ENCODE measurements around the gene CMC2. TPM values are rescaled to one million over a fixed set of nuclear protein-coding genes. Genes with fewer than 3 reads are reported as not detected.

CMC2 gene
- polyA plus RNA-seq, 6 donors from 2014 or later, result 71.2 to 106 (median 83.2) TPM

DNA sequence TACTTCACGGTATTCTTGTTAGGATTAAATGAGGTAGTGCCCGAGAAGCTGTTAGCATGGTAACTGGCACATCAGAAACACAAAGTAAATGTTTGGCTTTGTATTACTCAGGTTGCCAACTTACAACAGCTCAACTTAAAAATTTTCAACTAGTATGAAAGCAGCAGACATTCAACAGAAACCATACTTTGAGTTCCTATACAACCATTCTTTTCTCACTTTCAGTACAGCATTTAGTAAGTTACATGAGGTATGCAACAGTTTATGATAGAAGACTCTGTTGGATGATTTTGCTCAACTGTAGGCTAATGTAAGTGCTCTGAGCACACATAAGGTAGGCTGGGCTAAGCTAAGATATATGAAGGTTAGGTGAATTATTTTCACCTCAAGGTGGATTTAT, 8.0 kb upstream of the CMC2 start:
- Mint-ChIP-seq H3K27me3 (no peaks in the 10 kb centered on the region), H3K4me1 (no peaks in the 10 kb centered on the region), H3K27ac (no peak overlapping the region)

DNA sequence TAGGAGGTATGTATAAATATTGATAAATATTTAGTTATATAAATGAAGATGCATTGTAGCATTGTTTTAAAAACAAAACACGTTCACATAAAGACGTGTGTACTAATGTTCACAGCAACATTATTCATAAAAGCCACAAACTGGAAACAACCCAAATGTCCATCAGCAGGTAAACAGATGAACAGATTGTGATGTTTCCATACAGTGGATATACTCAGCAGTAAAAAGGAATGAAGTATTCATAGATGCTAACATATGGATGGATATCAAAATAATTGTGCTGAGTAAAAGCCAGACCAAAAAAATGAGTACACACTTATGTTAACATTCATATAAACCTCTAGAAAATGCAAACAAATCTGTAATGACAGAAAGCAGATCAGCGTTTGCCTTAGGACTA, 6.3 kb upstream of the CMC2 start:
- H3K4me1 Mint-ChIP-seq, result peaks cover 0 to 13% (median 0%) of the 10 kb centered on the region in 3 donors
- H3K27me3 Mint-ChIP-seq, result no peaks in the 10 kb centered on the region
- H3K9me3 Mint-ChIP-seq, result no peaks in the 10 kb centered on the region
- H3K36me3 Mint-ChIP-seq, result peaks cover 0 to 5% of the 10 kb centered on the region in 2 donors
- H3K4me3 Mint-ChIP-seq, result no peak overlapping the region
- ATAC-seq (ENCODE audit: low read depth in 2 of 2), result no peak
- no peak for DNase-seq
- H3K27ac Mint-ChIP-seq, result peak overlapping the region in 1 of 6 donors; percentile 89

More for the DNA sequence above, 8.0 kb upstream of the CMC2 start:
- no peaks in the 10 kb centered on the region for H3K9me3 Mint-ChIP-seq
- ATAC-seq (ENCODE audit: low read depth in 2 of 2) (no peak), DNase-seq (no peak)
- H3K36me3 Mint-ChIP-seq, result peaks cover 0 to 8% of the 10 kb centered on the region in 2 donors
- no peak overlapping the region for H3K4me3 Mint-ChIP-seq

DNA sequence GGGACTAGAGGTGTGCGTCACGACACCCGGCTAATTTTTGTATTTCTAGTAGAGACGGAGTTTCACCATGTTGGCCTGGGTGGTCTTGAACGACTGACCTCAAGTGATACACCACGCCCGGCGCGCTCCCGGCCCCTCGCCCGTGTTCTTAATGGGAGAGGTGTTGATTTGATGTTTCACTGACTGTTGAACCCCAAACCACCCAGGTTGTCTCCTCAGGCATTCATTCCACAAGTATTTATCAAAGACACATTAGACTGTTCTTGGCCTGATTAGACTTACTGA, 1.8 kb upstream of the CMC2 start:
- no peaks in the 10 kb centered on the region for H3K9me3 Mint-ChIP-seq

DNA sequence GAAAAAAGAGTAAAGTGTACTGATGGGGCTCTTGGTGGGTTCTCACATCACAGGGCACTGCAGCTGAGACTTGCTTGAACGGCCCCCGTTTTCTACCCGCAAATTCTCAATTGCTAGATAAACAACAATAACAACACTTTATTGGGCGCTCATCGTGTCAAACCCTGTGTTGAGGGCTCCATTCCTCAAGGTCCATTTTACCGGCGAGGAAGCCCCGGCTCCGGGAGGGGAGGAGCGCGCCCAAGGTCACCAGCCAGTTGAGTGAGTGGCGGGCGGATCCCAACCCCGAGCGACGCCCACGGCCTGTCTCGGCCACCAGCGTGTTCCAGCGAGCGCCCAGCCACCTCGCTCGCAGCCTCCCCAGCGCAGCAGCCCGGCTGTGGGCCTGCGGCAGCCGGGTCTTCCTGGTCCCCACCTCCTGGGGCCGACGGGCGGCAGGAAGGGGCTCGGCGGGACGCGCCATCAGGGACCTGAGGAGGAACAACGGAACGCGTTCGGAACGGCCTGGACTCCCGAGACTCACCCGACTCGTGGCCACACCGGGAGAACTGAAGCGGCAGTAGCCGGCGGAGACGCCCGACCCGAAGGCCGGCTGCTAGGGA, 373 bp downstream of the CMC2 start:
- Mint-ChIP-seq H3K4me1 (peaks cover 20 to 59% (median 38%) of the 10 kb centered on the region in 3 donors), H3K27me3 (no peaks in the 10 kb centered on the region), H3K4me3 (peak overlapping the region; percentile 94 to 100 (median 98)), H3K9me3 (no peaks in the 10 kb centered on the region), H3K36me3 (no peaks in the 10 kb centered on the region), H3K27ac (peak overlapping the region; percentile 99 to 100 (median 100))
- DNase-seq (no peak), ATAC-seq (ENCODE audit: low read depth in 2 of 2) (peak; percentile 12 to 22)

More for the DNA sequence above, 1.8 kb upstream of the CMC2 start:
- no peak for DNase-seq
- Mint-ChIP-seq H3K4me3 (peak overlapping the region; percentile 94 to 100 (median 98)), H3K27me3 (no peaks in the 10 kb centered on the region), H3K4me1 (peaks cover 15 to 46% (median 19%) of the 10 kb centered on the region in 3 donors), H3K27ac (peak overlapping the region; percentile 93 to 100 (median 100)), H3K36me3 (peaks cover 0 to 5% of the 10 kb centered on the region in 2 donors)
- no peak for ATAC-seq (ENCODE audit: low read depth in 2 of 2)

DNA sequence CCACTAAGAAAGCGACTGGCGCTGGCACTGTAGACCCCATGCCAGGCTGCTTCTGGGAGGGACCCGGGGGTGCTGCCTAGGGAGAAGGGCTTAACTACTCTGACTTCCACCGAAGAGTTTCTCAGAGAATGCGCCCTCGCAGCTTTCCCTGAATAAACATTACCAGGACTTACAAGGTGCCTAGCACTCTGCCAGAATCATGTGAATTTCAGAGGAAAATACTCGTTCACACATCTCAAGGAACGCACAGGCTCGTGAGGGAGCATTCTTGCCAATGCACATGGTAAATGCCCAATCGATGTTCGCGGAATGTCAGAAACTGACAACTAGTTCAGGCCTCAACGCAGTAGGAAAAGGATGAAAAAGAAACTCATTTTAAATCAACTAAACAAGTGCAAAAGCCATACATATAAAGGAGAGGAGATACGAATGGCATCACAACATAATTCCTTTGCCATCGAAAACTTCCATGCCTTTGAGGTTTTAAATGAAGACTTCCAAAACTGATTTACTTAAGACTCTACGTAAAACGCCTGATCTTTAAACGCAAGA, 999 bp downstream of the CMC2 start:
- H3K27me3 Mint-ChIP-seq, result no peaks in the 10 kb centered on the region
- DNase-seq (no peak), ATAC-seq (ENCODE audit: low read depth in 2 of 2) (no peak)
- H3K4me1 Mint-ChIP-seq, result peaks cover 20 to 59% (median 38%) of the 10 kb centered on the region in 3 donors
- H3K9me3 Mint-ChIP-seq, result no peaks in the 10 kb centered on the region
- peak overlapping the region; percentile 94 to 100 (median 98) for H3K4me3 Mint-ChIP-seq
- peak overlapping the region; percentile 98 to 100 (median 100) for H3K27ac Mint-ChIP-seq
- no peaks in the 10 kb centered on the region for H3K36me3 Mint-ChIP-seq

DNA sequence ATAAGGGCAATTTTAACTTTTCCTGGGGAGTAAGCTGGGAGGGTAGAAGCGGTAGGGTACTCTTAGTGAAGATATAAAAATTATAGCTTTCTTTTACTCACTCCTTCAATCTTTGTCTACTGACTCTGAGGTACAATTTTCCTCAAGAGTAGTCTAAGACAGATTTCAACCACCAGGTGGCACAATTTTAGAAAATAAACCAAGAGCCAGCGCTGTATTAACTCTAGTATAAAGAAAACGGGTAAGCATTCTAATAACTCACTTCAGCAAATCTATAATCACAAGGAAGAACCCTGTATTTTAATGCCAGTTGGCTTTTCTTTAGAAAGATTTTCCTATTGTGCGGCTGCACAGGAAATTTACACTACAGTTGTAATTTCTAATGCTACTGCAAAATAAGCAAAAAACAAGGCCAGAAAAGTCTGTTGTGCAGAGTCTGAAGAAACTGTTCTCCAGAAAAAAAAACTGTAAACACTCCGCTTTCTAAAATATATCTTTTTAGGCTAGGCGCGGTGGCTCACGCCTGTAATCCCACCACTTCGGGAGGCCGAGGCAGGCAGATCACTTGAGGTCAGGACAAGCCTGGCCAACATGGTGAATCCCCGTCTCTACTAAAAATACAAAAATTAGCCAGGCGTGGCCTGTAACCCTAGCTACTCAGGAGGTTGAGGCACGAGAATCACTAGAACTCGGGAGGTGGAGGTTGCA, 1.9 kb downstream of the CMC2 start:
- DNase-seq, result peak; percentile 53
- Mint-ChIP-seq H3K36me3 (no peaks in the 10 kb centered on the region), H3K4me1 (peaks cover 20 to 67% (median 40%) of the 10 kb centered on the region in 3 donors), H3K27me3 (no peaks in the 10 kb centered on the region), H3K4me3 (peak overlapping the region; percentile 53 to 96 (median 74)), H3K27ac (peak overlapping the region in 5 of 6 donors; percentile 23 to 70 (median 63)), H3K9me3 (no peaks in the 10 kb centered on the region)
- ATAC-seq (ENCODE audit: low read depth in 2 of 2), result no peak

DNA sequence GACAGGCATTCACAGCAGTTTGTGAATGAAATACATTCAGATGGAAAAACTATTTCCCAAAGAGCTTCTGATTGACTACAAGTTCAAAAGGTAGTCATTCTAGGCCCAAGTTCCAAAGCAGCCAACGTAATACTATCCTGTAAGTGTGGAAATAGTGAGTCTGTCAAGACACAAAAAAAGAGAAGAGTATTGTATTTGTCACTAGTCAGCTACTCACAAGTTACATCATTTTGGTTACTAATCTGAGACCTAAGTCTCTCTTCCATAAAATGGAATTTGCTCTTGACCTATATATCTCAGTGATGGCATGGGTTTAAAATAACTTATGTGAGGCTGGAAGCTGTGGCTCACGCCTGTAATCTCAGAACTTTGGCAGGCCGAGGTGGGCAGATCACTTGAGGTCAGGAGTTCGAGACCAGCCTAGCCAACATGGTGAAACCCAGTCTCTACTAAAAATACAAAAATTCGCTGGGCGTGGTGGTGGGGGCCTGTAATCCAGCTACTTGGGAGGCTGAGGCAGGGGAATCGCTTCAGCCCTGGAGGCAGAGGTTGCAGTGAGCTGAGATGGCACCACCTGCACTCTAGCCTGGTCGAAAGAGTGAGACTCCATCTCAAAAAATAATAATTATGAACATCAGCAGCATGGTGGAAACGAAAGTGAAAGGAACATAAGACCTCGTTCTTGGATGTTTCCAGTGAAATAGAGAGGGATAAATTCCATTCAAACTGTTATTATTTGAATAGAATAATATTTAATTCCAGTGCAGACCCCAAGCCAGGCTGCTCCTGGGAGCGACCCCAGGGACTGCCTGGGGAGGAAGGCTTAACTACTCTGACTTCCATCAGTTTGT, 2.9 kb downstream of the CMC2 start:
- Mint-ChIP-seq H3K4me1 (peaks cover 29 to 71% (median 50%) of the 10 kb centered on the region in 3 donors), H3K36me3 (no peaks in the 10 kb centered on the region), H3K27ac (peak overlapping the region in 2 of 6 donors; percentile 16 to 63), H3K9me3 (no peaks in the 10 kb centered on the region), H3K4me3 (peak overlapping the region; percentile 52 to 96 (median 74)), H3K27me3 (no peaks in the 10 kb centered on the region)
- no peak for ATAC-seq (ENCODE audit: low read depth in 2 of 2)
- no peak for DNase-seq

DNA sequence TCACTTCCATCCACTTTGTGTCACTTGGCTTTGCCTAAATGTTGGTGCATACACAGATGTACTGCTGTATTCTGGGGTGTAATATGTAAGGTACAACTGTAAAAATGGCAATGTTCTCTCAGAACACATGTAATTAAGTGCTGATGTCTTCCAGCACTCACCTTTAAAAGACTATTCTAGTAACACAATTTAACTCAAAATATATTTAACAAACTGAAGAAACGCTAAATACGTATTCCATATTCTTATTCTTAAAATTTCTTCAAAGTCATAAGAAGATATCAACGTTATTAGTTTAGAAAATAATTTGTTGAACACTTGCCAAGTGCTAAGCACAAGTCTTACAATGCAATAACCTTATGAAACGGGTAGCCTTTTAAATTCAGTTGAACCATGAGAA, 3.6 kb downstream of the CMC2 start:
- Mint-ChIP-seq H3K27ac (peak overlapping the region in 1 of 6 donors; percentile 16), H3K9me3 (no peaks in the 10 kb centered on the region), H3K27me3 (no peaks in the 10 kb centered on the region), H3K4me1 (peaks cover 30 to 68% (median 54%) of the 10 kb centered on the region in 3 donors), H3K36me3 (no peaks in the 10 kb centered on the region), H3K4me3 (peak overlapping the region in 2 of 8 donors; percentile 94 to 96)
- ATAC-seq (ENCODE audit: low read depth in 2 of 2) (no peak), DNase-seq (no peak)

DNA sequence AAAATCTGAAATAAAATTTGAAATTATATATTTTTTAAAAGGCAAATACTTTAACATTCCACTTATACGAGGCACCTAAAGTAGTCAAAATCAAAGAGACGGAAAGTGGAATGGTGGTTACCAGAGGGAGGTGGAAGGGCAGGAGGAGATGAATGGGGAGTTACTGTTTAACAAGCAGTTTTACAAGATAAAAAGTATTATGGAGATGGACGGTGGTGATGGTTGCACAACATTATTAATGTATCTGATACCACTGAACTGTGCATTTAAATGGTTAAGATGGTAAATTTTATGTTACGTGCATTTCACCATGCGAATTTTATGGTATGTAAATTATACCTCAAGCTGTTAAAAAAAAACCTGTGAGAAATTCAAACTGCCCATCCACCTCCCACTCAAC, 5.4 kb downstream of the CMC2 start:
- H3K27ac Mint-ChIP-seq, result peak overlapping the region in 1 of 6 donors; percentile 12
- peak overlapping the region in 1 of 8 donors; percentile 18 for H3K4me3 Mint-ChIP-seq
- DNase-seq (no peak), ATAC-seq (ENCODE audit: low read depth in 2 of 2) (no peak)
- no peaks in the 10 kb centered on the region for H3K27me3 Mint-ChIP-seq
- H3K9me3 Mint-ChIP-seq, result no peaks in the 10 kb centered on the region
- peaks cover 35 to 73% (median 65%) of the 10 kb centered on the region in 3 donors for H3K4me1 Mint-ChIP-seq
- H3K36me3 Mint-ChIP-seq, result no peaks in the 10 kb centered on the region

DNA sequence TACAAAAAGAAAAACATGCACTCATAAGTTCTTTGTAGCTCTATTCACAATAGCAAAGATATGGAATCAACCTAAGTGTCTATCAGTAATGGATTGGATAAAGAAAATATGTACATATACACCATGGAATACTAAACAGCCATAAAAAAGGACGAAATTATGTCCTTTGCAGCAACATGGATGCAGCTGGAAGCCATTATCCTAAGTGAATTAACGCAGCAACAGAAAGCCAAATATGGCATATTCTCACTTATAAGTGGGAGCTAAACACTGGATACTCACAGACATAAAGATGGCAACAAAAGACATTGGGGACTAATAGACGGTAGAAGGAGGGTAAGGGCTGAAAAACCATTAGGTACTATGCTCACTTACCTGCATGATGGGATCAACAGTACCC, 5.8 kb downstream of the CMC2 start:
- Mint-ChIP-seq H3K4me1 (peaks cover 34 to 69% (median 62%) of the 10 kb centered on the region in 3 donors), H3K9me3 (no peaks in the 10 kb centered on the region), H3K27me3 (no peaks in the 10 kb centered on the region), H3K36me3 (no peaks in the 10 kb centered on the region), H3K4me3 (no peak overlapping the region), H3K27ac (no peak overlapping the region)
- ATAC-seq (ENCODE audit: low read depth in 2 of 2) (no peak), DNase-seq (no peak)

DNA sequence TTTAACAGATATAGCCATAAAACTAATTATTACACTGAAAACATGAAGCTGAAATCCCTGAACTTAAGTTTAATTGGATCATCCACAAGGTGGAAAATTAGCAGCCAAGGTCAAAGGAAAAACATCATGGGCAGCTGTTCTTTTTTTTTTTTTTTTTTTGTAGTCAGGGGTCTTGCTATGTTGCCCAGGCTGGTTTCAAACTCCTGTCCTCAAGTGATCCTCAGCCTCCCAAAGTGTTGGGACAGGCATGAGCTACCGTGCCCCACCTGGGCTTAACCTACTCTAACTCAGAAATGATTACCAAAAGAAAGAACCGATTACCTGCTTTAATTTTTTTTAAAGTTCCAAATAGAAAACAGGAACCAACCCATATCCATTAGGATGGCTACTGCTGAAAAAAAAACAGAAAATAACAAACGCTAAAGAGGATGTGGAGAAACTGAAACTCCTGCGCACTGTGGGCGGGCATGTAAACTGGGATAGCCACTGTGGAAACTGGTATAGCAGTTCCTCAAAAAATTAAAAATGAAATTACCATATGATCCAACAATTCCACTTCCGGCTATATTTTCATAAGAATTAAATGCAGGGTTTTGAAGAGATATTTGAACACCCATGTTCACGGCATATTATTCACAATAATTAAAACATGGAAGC, 8.6 kb downstream of the CMC2 start:
- H3K4me3 Mint-ChIP-seq, result peak overlapping the region in 6 of 8 donors; percentile 36 to 95 (median 90)
- no peak for ATAC-seq (ENCODE audit: low read depth in 2 of 2)
- DNase-seq, result no peak
- peaks cover 27 to 49% (median 49%) of the 10 kb centered on the region in 3 donors for H3K4me1 Mint-ChIP-seq
- H3K9me3 Mint-ChIP-seq, result peaks cover 0 to 2% (median 0%) of the 10 kb centered on the region in 7 donors
- H3K27ac Mint-ChIP-seq, result peak overlapping the region in 5 of 6 donors; percentile 57 to 90 (median 80)
- H3K27me3 Mint-ChIP-seq, result no peaks in the 10 kb centered on the region
- peaks cover 0 to 3% of the 10 kb centered on the region in 2 donors for H3K36me3 Mint-ChIP-seq

DNA sequence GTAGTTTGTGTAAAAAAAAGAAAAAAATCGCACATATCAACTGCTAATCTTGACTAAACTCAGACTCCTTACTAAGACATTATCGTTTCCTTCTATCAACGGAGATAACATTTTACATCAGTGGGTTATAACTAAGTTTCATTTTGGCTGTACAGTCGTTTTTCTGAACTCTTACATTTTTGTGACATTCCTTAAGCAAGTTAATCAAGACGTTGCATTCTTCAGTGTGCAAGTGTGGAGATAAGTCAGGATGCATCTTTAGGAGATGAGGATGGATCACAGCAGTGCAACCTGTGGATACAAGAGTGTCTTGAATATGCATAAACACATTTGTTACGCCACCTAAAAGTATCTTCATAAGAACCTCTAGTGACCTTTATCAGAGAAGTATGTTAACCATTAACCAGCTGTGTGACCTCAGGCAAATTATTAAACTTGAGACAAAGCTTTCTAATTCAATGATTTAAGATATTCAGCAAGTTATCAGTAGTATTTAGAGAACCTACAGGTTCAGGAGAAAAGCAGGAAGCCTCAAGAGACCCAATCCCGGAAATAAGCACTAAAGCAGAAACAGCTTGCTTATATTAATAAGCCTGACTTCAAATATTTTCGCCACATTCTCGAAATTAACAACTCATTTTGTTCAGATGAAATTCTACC, 9.4 kb downstream of the CMC2 start:
- Mint-ChIP-seq H3K27me3 (no peaks in the 10 kb centered on the region), H3K9me3 (peaks cover 0 to 2% (median 0%) of the 10 kb centered on the region in 7 donors), H3K4me3 (peak overlapping the region; percentile 86 to 95 (median 90)), H3K36me3 (peaks cover 0 to 5% of the 10 kb centered on the region in 2 donors), H3K4me1 (peaks cover 25 to 45% (median 42%) of the 10 kb centered on the region in 3 donors), H3K27ac (peak overlapping the region; percentile 80 to 95 (median 88))
- ATAC-seq (ENCODE audit: low read depth in 2 of 2) (peak; percentile 41 to 55), DNase-seq (no peak)

Measured in naive B cell (primary cell).